PC-9 (cell line): Measurements from ENCODE around the gene SORBS1.

ENCODE experiments used
- CTCF ChIP-seq: fragments of 200-600 bp; sonication (generic); conservative IDR thresholded peaks from 2 replicates; pipeline ENCODE4 v1.6.1; 2017; ENCODE audit warnings: mixed run types, antibody characterized with exemption, mild to moderate bottlenecking, moderate library complexity
- EZH2 ChIP-seq: fragments of 200-600 bp; sonication (generic); IDR thresholded peaks from 2 replicates; pipeline ENCODE4 v1.8.0; 2017; ENCODE audit warnings: antibody characterized with exemption, low read depth

DNA sequence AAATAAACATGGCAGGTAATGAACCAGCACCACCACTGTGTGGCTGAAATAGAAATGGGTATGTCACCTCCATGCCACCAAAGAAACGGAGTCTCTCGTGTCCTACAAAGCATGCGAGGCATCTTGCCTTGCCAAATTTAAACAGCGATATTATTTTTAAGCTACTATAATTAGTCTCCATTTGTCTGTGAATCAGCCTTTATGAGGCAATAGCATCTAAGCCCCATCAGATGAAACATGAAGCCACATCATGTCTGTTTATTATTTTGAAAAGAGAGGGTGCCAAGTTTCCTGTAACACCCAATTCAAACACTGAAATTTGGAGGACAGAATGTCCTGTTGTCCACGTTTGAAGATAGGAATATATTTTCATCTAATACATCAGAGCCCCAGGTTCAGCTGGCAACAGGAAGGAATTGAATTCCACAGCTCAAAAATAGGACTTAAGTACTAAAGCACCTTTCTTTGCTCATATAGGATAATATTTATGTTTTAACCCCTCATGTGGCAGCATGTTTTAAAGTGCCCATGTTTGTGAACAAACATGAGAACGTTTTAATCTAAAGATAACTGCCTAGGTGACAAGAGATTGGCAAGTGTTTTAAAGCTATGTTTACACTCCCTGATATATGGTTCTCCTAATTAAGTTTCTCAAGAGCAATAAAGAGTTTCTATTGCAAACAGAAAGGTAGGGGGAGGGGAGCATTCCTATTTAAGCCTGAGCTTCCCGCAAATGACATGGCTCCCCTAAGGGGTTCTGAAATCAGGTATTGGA lies 86.8 kb downstream of the SORBS1 start:
- no peak for TF ChIP-seq CTCF
- TF ChIP-seq EZH2 = no peak
